Measurements from ENCODE around the gene IPCEF1.

DNA sequence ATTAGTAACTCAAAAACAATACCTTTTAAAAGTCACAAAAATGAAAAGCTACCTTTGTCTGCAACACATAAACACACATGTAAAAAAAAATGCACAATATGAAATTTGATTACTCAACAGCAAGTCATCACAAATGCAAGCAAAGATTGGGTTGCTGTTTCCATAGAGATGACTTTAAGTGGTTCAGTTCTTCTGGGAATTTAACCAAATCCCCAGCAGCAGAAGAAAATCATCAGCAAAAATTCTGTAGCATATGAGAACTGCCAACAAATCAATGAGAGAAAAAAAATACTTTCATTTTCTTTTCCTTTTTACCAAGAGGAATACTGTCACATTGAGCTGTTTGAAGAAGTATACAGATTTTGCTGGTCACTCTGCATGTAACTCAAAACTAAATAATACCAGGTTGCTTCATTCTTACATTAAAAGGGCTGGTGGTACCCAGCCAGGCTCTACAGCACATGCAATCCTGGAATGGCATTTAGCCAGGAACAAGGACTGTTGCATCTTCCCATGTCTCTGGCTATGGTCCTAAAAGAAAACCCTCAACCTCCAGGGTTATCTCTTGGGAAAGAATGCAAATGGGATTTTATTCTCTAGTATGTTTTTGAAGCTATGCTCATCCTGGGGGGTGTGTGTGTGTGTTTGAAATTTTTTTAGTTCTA is 159.3 kb downstream of the IPCEF1 start:
- TF ChIP-seq CTCF (IDR thresholded peaks at IDR 0.05) (no peak), POLR2A (IDR thresholded peaks at IDR 0.05) (no peak), EP300 (IDR thresholded peaks at IDR 0.05) (no peak)

Data from tibial nerve (tissue), 4 donors.